HepG2 (cell line): ENCODE data around the gene RAD1. TPM values are rescaled to one million over a fixed set of nuclear protein-coding genes. Genes with fewer than 3 reads are reported as not detected.

Experiments
- CBFB ChIP-seq: sonication (generic); formaldehyde crosslinking; IDR thresholded peaks from 2 replicates; pipeline ENCODE4 v1.4.0; 2020; ENCODE audit warnings: missing genetic modification reagents
- MAF1 ChIP-seq: sonication (generic); formaldehyde crosslinking; IDR thresholded peaks from 2 replicates; pipeline ENCODE4 v1.5.0; 2020; ENCODE audit warnings: missing genetic modification reagents, borderline replicate concordance
- NR2F2 ChIP-seq: IDR thresholded peaks from 2 replicates; pipeline ENCODE4 v1.6.1; 2012; ENCODE audit warnings: low read depth, inconsistent platforms, borderline replicate concordance
- RORA ChIP-seq: sonication (generic); formaldehyde crosslinking; IDR thresholded peaks from 2 replicates; pipeline ENCODE4 v1.5.0; 2020; ENCODE audit warnings: mild to moderate bottlenecking, missing genetic modification reagents, moderate library complexity
- SIN3B ChIP-seq: fragments of 150-350 bp; IDR thresholded peaks from 2 replicates; pipeline ENCODE4 v1.6.1; 2014; ENCODE audit warnings: low read length
- SMAD9 ChIP-seq: sonication (generic); formaldehyde crosslinking; IDR thresholded peaks from 2 replicates; pipeline ENCODE4 v1.5.1; 2020; ENCODE audit warnings: mild to moderate bottlenecking, missing genetic modification reagents
- SOX6 ChIP-seq, 2 experiments: fragments of 450-650 bp in 1 of 2; sonication (generic) in 1 of 2; formaldehyde crosslinking in 1 of 2; IDR thresholded peaks; 2 replicates each; pipeline versions ENCODE4 v1.4.0 to v1.6.1; 2017 to 2020; ENCODE audit warnings: antibody characterized with exemption in 1 of 2, mild to moderate bottlenecking in 1 of 2, missing genetic modification reagents in 1 of 2
- ZNF354B ChIP-seq: sonication (generic); formaldehyde crosslinking; IDR thresholded peaks from 2 replicates; pipeline ENCODE4 v1.8.0; 2022; ENCODE audit warnings: mild to moderate bottlenecking, missing genetic modification reagents
- ZNF451 ChIP-seq: sonication (generic); formaldehyde crosslinking; IDR thresholded peaks from 2 replicates; pipeline ENCODE4 v1.5.0; 2020; ENCODE audit warnings: mild to moderate bottlenecking, missing genetic modification reagents
- ZNF496 ChIP-seq: sonication (generic); formaldehyde crosslinking; IDR thresholded peaks from 2 replicates; pipeline ENCODE4 v1.8.1; 2023; ENCODE audit warnings: mild to moderate bottlenecking, moderate library complexity, missing genetic modification reagents; ENCODE audit not compliant: insufficient replicate concordance
- ZNF678 ChIP-seq: sonication (generic); formaldehyde crosslinking; IDR thresholded peaks from 2 replicates; pipeline ENCODE4 v1.4.0; 2020; ENCODE audit warnings: mild to moderate bottlenecking, missing genetic modification reagents
- polyA plus RNA-seq, 8 experiments: library from polyadenylated mRNA; depleted of rRNA in 3 of 8; stranded (reverse) in 7 of 8; unstranded in 1 of 8; fragments of >200 nt; fragmentation: Illumina TruSeq in 4 of 8; extraction: Trizol in 4 of 8; gene quantifications; 2 replicates each; pipeline versions ENCODE4 v1.2.1 to v1.2.3, GENCODE V29; 2011 to 2016; ENCODE audit warnings: low read depth in 4 of 8, missing spikeins in 1 of 8, mixed read lengths in 1 of 8; ENCODE audit not compliant: insufficient read depth in 1 of 8
- total RNA-seq, 5 experiments: library from RNA; depleted of rRNA; stranded (reverse); fragments of >200 nt; fragmentation: Illumina TruSeq; extraction: Trizol; gene quantifications; 2 replicates each; pipeline ENCODE4 v1.2.3, GENCODE V29; 2016; ENCODE audit warnings: low read depth in 1 of 5
- TF ChIP-seq, protein P1 (sequence below): sonication (generic); formaldehyde crosslinking; IDR thresholded peaks from 2 replicates; pipeline ENCODE4 v1.4.0; 2020; ENCODE audit warnings: missing genetic modification reagents, mild to moderate bottlenecking, borderline replicate concordance
- TF ChIP-seq, protein P2 (sequence below): sonication (generic); formaldehyde crosslinking; IDR thresholded peaks from 2 replicates; pipeline ENCODE4 v1.8.1; 2022; ENCODE audit warnings: low read depth, mild to moderate bottlenecking, missing genetic modification reagents
- TF ChIP-seq, protein P3 (sequence below): sonication (generic); formaldehyde crosslinking; IDR thresholded peaks from one replicate; pipeline ENCODE4 v1.5.1; 2020; ENCODE audit warnings: mild to moderate bottlenecking, missing genetic modification reagents; ENCODE audit errors: not compliant biosample characterization

Gene RAD1
- total and polyA plus RNA-seq, 2 of the 13 experiments (the other 11 are each of a cell fraction or from before 2014, with no cell fraction given): 14.7 to 39.1 TPM

DNA sequence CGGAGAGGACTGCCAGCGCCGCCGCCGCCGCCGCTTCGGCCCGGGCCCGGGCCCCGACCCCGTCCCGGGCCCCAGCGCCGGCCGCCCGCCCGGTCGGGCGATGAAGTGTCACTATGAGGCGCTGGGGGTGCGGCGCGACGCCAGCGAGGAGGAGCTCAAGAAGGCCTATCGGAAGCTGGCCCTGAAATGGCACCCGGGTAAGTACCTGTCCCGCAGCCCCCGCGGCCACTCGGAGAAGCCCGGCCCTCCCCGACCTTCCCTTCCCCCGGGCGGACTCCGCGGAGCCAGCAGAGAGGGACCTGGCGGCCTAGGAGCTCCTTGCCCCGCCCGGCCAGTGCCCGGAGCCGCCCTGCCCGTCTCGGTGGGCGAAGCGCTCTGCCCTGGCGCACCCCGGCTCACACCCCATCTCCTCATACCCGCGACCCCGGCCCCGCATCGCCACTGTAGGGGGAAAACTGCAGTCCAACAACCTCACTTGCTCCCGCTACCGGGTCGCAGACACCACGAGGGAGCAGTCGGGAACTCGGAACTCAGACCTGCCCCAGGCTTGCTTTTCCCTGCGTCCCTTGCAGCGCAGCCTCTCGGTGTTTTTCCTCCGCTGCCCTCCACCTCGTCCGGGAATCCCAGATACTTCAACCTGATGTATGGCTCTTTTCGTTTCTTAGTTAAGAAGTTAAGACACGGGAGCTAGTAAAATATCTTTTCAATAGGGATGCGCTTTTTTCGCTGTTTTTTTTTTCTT, 14.6 kb upstream of the RAD1 start (continued):
- TF ChIP-seq MAF1 (CRISPR knock-in tag) (no peak), ZNF451 (CRISPR knock-in tag) (no peak), ZNF496 (no peak), NR2F2 (no peak), ZNF354B (no peak), SMAD9 (CRISPR knock-in tag) (no peak), SOX6 (IDR thresholded peaks at IDR 0.05) (no peak), SOX6 (CRISPR knock-in tag; IDR thresholded peaks at IDR 0.05) (no peak), CBFB (CRISPR knock-in tag) (no peak), ZNF678 (no peak), RORA (CRISPR knock-in tag) (no peak), SIN3B (no peak)
- TF ChIP-seq, protein P1, sequence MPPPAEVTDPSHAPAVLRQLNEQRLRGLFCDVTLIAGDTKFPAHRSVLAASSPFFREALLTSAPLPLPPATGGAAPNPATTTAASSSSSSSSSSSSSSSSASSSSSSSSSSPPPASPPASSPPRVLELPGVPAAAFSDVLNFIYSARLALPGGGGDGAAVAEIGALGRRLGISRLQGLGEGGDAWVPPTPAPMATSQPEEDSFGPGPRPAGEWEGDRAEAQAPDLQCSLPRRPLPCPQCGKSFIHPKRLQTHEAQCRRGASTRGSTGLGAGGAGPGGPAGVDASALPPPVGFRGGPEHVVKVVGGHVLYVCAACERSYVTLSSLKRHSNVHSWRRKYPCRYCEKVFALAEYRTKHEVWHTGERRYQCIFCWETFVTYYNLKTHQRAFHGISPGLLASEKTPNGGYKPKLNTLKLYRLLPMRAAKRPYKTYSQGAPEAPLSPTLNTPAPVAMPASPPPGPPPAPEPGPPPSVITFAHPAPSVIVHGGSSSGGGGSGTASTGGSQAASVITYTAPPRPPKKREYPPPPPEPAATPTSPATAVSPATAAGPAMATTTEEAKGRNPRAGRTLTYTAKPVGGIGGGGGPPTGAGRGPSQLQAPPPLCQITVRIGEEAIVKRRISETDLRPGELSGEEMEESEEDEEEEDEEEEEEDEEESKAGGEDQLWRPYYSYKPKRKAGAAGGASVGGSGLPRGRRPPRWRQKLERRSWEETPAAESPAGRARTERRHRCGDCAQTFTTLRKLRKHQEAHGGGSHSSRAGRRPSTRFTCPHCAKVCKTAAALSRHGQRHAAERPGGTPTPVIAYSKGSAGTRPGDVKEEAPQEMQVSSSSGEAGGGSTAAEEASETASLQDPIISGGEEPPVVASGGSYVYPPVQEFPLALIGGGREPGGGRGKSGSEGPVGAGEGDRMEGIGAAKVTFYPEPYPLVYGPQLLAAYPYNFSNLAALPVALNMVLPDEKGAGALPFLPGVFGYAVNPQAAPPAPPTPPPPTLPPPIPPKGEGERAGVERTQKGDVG (CRISPR knock-in tag): peak; percentile 58; the same call in 1 of the 2 replicates
- TF ChIP-seq, protein P2, sequence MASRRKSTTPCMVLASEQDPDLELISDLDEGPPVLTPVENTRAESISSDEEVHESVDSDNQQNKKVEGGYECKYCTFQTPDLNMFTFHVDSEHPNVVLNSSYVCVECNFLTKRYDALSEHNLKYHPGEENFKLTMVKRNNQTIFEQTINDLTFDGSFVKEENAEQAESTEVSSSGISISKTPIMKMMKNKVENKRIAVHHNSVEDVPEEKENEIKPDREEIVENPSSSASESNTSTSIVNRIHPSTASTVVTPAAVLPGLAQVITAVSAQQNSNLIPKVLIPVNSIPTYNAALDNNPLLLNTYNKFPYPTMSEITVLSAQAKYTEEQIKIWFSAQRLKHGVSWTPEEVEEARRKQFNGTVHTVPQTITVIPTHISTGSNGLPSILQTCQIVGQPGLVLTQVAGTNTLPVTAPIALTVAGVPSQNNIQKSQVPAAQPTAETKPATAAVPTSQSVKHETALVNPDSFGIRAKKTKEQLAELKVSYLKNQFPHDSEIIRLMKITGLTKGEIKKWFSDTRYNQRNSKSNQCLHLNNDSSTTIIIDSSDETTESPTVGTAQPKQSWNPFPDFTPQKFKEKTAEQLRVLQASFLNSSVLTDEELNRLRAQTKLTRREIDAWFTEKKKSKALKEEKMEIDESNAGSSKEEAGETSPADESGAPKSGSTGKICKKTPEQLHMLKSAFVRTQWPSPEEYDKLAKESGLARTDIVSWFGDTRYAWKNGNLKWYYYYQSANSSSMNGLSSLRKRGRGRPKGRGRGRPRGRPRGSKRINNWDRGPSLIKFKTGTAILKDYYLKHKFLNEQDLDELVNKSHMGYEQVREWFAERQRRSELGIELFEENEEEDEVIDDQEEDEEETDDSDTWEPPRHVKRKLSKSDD: 0 out of 2 replicates have a peak, but pooled peaks have one; percentile 44
- TF ChIP-seq, protein P3, sequence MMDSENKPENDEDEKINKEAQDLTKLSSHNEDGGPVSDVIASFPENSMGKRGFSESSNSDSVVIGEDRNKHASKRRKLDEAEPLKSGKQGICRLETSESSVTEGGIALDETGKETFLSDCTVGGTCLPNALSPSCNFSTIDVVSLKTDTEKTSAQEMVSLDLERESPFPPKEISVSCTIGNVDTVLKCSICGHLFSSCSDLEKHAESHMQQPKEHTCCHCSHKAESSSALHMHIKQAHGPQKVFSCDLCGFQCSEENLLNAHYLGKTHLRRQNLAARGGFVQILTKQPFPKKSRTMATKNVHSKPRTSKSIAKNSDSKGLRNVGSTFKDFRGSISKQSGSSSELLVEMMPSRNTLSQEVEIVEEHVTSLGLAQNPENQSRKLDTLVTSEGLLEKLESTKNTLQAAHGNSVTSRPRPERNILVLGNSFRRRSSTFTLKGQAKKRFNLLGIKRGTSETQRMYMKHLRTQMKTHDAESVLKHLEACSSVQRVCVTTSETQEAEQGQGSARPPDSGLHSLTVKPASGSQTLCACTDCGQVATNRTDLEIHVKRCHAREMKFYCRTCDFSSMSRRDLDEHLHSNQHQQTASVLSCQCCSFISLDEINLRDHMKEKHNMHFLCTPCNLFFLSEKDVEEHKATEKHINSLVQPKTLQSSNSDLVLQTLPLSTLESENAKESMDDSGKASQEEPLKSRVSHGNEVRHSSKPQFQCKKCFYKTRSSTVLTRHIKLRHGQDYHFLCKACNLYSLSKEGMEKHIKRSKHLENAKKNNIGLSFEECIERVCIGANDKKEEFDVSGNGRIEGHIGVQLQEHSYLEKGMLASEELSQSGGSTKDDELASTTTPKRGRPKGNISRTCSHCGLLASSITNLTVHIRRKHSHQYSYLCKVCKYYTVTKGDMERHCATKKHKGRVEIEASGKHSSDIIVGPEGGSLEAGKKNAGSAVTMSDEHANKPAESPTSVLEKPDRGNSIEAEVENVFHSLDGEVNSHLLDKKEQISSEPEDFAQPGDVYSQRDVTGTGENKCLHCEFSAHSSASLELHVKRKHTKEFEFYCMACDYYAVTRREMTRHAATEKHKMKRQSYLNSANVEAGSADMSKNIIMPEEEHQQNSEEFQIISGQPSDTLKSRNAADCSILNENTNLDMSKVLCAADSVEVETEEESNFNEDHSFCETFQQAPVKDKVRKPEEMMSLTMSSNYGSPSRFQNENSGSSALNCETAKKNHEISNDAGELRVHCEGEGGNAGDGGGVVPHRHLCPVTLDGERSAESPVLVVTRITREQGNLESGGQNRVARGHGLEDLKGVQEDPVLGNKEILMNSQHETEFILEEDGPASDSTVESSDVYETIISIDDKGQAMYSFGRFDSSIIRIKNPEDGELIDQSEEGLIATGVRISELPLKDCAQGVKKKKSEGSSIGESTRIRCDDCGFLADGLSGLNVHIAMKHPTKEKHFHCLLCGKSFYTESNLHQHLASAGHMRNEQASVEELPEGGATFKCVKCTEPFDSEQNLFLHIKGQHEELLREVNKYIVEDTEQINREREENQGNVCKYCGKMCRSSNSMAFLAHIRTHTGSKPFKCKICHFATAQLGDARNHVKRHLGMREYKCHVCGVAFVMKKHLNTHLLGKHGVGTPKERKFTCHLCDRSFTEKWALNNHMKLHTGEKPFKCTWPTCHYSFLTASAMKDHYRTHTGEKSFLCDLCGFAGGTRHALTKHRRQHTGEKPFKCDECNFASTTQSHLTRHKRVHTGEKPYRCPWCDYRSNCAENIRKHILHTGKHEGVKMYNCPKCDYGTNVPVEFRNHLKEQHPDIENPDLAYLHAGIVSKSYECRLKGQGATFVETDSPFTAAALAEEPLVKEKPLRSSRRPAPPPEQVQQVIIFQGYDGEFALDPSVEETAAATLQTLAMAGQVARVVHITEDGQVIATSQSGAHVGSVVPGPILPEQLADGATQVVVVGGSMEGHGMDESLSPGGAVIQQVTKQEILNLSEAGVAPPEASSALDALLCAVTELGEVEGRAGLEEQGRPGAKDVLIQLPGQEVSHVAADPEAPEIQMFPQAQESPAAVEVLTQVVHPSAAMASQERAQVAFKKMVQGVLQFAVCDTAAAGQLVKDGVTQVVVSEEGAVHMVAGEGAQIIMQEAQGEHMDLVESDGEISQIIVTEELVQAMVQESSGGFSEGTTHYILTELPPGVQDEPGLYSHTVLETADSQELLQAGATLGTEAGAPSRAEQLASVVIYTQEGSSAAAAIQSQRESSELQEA (CRISPR knock-in tag): peak; percentile 60
